Measurements from ENCODE around the gene STX10.
A peak's percentile ranks its signal among the peaks of the same experiment; 100 is the strongest.
"Not testable (repeated sequence)": the region's sequence is repeated elsewhere in the genome, so short reads cannot be mapped to it uniquely, and the experiment has no call there.

The STX10 gene, protein sequence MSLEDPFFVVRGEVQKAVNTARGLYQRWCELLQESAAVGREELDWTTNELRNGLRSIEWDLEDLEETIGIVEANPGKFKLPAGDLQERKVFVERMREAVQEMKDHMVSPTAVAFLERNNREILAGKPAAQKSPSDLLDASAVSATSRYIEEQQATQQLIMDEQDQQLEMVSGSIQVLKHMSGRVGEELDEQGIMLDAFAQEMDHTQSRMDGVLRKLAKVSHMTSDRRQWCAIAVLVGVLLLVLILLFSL

DNA sequence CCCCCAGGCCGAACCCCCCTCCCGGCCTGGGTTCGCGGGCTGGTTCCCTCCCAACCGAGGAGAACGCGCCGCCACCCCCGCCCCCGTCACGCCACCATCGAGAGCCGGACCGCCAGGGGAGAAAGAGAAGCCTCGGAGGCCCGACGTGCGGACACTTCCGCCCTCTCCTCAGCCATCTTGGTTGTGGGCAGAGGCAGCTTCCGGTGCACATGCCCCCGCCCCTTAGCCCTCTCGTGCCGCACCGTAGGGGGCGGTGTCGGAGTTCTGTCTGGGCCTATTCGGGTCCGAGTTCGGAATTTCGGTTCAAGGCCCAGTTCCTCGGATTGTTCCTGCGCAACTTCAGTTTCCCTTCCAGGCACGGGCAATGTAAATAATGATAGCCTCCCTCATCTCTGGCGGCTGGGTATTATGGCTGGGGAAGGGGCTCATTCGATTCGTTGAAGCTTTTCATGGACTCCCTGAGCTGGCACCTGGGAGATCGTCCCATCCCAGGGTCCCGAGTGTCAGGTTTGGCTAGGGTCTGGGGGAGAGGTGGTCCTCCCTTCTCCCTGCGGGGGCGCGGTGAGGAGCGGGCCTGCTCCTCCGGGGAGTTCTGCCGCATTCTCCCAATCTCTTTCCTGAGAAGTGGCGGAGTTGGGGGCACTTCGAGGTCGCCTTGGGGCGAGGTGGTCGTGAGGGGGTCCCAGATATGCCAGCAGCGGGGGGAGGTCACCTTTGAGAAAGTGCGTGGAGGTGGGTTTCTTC lies at the start of gene STX10, which contains the start of gene IER2:
Gene STX10 (minus strand): TSS at position 189 of the 744 bp plus-strand sequence. CDS start 202 bp downstream, outside the sequence.
Gene IER2 (plus strand): TSS at position 225 of the 744 bp plus-strand sequence. CDS start 2,776 bp downstream, outside the sequence.
- DNase-seq = peak; percentile 92 to 94

DNA sequence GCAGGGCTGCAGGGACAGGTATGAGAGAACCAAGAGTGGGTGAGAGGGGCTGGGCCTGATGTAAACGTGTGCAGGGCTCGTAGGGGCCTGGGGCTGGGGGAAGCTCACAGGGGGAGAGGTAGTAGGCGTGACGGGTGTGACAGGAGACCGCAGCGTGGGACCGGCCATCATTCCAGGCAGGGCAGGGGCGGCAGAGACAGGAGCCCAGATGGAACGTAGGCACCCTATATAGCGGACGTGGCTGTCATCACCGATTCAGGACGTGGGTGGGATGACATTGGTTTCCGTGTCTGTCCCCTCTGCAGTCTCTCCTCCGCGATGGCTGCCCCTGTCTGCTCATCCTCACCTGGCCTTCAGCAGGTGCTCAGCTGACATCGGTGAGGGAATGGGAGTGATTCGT lies 48.5 kb upstream of the STX10 start:
- DNase-seq = no peak

DNA sequence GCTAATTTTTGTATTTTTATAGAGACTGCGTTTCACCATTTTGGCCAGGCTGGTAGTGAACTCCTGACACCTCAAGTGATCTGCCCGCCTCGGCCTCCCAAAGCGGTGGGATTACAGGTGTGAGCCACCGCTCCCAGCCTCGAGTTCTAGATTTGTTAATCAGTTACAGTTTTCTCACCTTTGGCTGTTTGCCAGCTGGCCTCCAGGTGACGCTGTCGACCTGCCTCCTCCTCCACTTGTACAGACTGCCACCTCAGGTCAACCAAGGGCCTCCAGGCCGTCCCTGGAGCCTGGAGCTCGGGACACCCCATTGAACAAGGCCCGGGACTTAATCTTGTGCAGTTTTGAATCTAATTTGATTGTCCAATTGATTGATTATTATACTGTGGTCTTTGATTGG lies 45.5 kb upstream of the STX10 start:
- no peak for DNase-seq

DNA sequence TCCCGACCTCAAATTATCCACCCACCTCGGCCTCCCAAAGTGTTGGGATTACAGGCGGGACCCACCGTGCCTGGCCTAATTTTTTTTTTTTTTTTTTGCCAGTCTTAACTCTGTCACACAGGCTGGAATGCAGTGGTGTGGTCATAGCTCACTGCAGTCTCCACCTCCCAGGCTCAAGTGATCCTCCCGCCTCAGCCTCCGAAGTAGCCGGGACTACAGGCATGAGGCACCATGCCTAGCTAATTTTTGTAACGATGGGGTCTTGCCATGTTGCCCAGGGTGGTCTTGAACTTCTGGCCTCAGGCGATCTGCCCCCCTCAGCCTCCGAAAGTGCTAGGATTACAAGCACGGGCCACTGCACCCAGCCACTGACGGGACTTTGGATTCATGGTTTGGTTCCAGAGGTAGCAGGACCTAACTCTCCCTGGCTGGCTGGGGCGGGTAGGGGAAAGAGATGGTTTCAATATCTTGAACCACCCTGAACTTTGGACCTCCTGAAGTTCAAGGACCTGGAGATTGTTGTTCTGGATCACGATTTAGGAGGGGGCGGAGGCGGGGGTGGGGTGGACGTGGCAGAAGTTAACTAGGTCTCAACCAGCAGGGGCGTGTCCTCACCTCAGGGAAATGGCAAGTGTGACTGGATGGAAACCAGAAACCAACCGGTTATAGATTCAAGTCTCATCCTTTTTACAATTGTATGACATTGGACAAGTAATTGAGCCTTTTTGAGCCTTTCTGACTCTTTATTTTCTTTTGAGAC lies 40.8 kb upstream of the STX10 start:
- no peak for DNase-seq

DNA sequence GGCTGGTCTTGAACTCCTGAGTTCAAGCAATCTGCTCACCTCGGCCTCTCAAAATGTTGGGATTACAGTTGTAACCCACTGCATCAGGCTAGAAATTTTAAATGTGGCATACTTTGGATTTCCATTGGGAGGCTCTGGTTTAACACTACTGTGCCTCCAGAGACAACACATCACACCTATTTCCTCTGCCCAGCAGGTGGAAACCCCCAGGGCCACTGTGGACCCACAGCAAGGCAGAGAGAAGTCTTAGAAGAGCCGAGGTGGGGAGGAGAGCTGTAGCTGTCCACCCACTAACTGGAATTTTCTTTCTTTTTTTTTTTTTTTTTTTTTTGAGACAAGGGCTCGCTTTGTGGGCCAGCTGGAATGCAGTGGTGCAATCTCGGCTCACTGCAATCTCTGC lies 39.4 kb upstream of the STX10 start:
- DNase-seq = no peak

DNA sequence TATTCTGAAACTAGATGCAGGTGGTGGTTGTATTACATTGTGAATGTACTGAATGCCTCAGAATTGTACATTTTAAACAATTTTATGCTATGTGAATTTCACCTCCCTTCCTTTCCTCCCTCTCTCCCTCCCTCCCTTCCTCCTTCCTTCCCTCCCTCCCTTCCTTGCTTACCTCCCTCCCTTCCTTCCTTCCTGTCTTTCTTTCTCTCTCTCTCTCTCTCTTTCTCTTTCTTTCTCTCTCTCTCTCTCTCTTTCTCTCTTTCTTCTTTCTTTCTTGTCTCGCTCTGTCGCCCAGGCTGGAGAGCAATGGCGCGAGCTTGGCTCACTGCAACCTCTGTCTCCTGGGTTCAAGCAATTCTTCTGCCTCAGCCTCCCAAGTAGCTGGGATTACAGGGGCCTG lies 37.2 kb upstream of the STX10 start:
- no peak for DNase-seq

DNA sequence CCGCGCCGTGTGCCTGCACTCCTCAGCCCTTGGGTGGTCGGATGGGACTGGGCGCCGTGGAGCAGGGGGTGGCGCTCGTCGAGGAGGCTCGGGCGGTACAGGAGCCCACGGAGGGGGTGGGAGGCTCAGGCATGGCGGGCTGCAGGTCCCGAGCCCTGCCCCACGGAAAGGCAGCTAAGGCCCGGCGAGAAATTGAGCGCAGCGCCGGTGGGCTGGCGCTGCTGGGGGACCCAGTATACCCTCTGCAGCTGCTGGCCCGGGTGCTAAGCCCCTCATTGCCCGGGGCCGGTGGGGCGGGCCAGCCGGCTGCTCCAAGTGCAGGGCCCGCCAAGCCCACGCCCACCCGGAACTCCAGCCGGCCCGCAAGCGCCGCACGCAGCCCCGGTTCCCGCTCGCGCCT lies 36.5 kb upstream of the STX10 start:
- not testable (repeated sequence) for DNase-seq

DNA sequence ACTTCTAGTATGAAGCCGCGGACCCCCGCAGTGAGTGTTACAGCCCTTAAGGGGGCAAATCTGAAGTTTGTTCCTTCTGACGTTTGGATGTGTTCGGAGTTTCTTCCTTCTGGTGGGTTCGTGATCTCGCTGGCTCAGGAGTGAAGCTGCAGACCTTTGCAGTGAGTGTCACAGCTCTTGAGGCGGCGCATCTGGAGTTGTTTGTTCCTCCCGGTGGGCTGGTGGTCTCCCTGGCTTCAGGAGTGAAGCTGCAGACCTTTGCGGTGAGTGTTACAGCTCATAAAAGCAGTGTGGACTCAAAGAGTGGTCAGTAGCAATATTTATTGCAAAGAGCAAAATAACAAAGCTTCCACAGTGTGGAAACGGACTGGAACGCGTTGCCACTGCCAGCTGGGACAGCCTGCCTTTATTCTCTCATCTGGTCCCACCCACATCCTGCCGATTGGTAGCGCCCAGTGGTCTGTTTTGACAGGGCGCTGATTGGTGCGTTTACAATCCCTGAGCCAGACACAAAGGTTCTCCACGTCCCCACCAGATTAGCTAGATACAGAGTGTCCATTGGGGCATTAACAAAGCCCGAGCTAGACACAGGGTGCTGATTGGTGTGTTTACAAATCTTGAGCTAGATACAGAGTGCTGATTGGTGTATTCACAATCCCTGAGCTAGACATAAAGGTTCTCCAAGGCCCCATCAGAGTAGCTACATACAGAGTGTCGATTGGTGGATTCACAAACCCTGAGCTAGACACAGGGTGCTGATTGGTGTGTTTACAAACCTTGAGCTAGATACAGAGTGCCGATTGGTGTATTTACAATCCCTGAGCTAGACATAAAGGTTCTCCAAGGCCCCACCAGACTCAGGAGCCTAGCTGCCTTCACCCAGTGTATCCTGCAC lies 35.8 kb upstream of the STX10 start:
- not testable (repeated sequence) for DNase-seq

DNA sequence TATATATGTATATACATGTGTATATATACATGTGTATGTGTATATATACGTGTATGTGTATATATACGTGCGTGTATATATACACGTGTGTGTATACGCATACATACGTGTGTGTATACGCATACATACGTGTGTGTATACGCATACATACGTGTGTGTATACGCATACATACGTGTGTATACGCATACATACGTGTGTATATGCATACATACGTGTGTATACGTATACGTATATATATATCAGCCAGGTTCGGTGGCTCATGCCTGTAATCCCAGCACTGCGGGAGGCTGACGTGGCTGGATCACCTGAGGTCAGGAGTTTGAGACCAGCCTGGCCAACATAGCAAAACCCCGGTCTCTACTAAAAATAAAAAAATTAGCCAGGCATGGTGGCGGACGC lies 34.8 kb upstream of the STX10 start:
- not testable (repeated sequence) for DNase-seq

DNA sequence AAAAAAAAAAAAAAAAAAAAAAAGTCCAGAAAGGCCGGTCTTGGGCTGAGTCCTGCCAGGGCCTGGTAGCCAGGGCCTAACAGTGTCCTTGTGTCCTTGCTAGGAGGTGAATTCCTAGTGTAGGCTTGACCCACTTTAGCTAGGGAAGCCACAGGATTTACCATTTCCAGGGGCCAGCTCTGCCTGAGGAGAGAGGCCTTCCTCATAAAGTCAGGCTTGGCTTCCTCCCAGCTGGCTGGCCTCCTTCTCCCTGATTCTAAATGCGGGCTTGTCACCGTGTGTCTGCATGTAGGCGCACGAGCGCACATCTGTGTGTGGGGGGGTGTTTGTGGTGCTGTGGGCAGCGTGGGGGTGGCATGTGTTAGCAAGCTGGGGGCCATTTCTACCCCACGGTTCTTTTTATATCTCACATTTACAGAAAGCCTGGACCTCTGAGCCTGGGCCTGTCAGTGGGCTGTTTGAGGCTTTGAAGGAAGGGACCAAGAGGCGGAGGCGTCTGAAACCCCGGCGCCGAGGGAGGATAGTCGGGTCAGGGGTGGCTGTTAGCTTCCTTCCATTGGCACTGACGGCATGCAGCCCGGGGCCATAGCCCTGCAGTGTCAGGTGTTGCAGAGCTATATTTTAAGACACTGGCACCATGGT lies 31.7 kb upstream of the STX10 start:
- peak; percentile 30 to 71 for DNase-seq

DNA sequence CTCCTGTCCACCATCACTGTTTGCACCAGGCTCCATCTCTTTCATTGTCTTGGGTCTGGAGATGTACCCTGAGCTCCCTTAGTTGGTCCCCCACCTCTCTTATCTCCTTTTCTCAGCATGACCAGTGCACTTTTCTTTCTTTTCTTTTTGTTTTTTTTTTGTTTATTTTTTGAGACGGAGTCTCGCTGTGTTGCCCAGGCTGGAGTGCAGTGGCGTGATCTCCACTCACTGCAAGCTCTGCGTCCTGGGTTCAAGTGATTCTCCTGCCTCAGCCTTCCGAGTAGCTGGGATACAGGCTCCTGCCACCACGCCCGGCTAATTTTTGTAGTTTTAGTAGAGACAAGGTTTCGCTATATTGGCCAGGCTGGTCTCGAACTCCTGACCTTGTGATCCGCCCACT lies 28.1 kb upstream of the STX10 start:
- DNase-seq = not testable (repeated sequence)

DNA sequence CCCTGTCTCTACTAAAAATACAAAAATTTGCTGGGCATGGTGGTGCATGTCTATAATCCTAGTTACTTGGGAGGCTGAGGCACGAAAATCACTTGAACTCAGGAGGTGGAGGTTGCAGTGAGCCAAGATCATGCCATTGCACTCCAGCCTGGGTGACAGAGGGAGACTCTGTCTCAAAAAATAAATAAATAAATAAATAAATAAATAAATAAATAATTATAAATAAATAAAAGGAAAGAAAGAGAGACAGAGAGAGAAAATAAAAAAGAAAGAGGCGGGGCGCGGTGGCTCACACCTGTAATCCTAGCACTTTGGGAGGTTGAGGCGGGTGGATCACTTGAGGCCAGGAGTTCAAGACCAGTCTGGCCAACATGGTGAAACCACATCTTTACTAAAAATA lies 27.4 kb upstream of the STX10 start:
- not testable (repeated sequence) for DNase-seq

DNA sequence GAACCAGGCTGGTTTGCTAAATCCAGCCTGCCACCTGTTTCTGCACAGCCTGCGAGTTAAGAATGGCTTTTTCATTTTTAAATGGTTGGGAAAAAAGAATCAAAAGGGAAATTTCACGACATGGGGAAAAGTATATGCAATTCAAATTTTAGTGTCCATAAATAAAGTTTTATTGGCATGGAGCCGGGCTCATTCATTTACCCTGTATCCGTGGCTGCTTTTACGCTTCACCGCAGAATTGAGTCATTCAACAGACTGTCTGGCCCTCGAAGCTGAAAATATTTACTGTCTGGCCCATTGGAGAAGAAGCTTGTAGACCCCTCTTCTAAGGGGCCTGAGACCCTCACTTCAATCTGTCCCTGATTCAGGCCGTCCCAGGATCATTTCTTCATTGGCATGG lies 26.2 kb upstream of the STX10 start:
- peak in 1 of 2 experiments; percentile 47 for DNase-seq

DNA sequence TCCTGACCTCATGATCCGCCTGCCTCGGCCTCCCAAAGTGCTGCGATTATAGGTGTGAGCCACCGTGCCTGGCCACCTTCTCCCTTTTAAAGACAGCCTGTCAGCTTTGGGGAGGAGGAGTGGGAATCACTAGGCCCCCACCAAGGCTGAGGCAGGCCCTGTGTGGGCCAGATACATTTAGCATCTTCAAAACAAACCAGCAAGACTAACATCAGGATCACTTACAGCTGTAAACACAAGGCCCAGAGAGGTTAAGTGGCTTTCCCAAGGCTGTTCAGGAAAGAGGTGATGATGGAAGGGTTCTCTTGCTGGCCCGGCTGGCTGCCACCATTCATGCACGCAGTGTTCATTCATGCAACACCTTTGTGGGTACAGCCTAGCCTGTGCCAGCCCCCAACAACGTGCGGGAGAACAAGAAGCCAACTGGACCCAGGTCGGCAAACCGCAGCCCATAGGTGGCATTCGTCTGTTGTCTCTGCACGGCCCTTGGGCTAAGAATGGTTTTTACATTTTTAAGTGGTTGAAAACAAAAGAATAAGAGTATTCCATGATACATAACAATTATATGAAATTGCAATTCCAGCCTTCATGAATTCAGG lies 23.1 kb upstream of the STX10 start:
- no peak for DNase-seq

DNA sequence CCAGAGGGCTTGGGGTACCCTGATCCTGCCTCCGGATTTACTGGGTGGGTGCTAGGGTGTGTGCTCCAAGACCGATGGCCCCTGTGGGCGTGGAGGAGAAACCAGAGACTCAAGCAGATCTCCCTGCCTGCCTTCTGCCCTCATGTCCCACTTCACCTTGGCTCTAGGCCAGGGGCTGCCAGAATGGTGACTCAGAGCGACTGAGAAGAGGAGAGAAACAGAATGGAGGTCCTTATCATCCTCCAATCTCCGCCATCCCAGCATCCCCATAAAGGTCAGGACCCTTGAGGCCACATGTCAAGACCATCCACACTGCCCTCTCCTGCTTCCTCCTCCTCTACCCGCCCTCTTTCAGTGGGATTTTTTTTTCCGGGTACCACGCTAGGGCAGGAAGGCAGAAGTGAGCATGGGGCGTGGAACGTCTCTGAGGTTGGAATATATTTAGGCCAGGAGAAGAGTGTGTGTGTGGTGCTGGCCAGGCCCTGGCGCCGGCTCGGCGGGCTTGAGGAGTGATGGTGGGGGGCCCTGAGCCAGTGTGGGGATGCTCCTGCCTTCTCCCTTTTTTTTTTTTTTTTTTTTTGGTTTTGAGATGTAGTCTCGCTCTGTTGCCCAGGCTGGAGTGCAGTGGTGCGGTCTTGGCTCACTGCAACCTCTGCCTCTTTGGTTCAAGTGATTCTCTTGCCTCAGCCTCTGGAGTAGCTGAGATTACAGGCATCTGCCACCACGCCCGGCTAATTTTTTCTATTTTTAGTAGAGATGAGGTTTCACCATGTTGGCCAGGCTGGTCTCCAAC lies 22.4 kb upstream of the STX10 start:
- peak; percentile 28 to 79 for DNase-seq

DNA sequence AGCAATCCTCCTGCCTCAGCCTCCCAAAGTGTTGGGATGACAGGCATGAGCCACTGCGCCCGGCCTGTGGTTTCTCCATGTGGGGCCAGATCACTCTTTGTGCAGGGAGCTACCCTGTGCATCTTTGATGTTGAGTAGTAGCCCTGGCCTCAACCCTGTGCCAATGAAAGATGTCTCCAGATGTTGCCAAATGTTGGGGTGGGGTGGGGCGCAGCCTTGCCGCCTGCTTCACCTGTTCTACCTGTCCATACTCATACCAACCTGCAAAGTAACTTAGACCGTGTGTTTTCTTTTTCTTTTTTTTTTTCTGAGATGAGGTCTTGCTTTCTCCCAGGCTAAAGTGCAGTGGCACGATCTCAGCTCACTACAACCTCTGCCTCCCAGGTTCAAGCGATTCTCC lies 21.0 kb upstream of the STX10 start:
- no peak for DNase-seq

DNA sequence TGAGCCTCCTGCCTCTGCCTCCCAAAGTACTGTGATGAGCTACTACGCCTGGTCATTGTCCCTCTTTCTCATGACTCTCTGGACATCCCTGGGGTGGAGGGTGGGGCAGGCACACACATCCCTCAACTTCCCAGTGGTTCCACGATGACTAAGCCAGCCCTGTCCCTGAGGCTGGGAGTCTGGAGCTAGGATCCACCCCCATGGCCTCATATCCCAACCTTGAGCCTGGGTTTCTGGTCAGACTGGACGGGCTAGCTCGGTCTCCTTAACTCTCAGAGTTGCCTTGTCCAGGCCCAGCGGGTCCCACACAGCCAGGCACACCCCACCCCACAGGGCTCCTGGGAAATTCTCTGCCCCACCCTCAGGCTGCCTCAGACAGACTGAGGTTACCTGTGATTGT lies 19.6 kb upstream of the STX10 start:
- no peak for DNase-seq

DNA sequence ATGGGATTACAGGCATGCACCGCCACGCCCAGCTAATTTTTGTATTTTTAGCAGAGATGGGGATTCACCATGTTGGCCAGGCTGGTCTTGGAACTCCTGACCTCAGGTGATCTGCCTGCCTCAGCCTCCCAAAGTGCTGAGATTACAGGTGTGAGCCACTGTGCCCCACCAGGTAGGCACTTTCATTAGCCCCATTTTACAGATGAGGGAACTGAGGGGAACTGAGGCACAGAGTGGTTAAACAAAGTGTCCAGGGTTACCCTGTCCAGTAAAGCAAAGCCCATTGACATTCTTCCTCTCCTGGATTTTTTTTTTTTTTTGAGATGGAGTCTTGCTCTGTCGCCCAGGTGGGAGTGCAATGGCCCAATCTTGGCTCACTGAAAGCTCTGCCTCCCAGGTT lies 16.0 kb upstream of the STX10 start:
- not testable (repeated sequence) for DNase-seq

DNA sequence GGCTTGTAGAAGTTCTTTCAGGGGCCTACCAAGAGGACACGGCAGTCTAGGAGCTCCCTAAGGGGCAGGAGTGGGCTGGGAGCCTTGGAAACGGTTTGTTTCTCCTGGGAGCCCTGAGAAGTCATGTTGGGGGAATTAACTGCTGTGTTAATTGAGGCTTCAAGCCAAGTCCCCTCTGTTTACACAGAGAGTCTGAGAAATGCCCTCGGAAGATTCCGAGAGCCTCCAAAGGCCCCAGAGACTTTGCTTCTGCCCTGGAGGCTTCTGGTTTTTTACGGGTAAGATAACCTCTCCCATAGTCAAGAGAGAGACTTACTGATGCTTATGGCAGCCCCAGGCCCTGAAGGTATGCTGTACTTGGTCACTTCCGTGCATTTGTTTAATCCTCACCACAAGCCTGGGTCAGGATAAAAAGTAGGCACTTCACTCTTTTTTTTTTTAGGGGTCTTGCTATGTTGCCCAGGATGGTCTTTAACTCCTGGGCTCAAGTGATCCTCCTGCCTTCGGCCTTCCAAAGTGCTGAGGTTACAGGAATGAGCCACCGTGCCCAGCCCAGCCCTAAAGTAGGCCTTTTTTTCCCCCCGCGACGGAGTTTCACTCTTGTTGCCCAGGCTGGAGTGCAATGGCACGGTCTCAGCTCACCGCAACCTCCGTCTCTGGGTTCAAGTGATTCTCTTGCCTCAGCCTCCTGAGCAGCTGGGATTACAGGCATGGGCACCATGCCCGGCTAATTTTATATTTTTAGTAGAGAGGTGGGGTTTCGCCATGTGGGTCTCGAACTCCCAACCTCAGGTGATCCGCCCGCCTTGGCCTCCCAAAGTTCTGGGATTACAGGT lies 15.2 kb upstream of the STX10 start:
- no peak for DNase-seq

Measured in NCI-H446 (cell line).